Mesenchymal stem cell (in vitro differentiated cells and primary cell): ENCODE measurements around the gene ADRB1.

ENCODE experiments used
- DNase-seq: peaks from one replicate; pipeline ENCODE4 v3.0.0-alpha.2; 2013
- H2AFZ ChIP-seq: one replicate; pipeline ENCODE4 v1.6.1; 2013; ENCODE audit warnings: low read depth, mild to moderate bottlenecking, control low read depth, inconsistent platforms, low read length, moderate library complexity
- H2AK5ac ChIP-seq: 2 replicates; pipeline ENCODE4 v1.6.1; 2013; ENCODE audit warnings: low read length, moderate library complexity, mild to moderate bottlenecking, inconsistent platforms; ENCODE audit not compliant: severe bottlenecking
- H2BK120ac ChIP-seq: one replicate; pipeline ENCODE4 v1.6.1; 2013; ENCODE audit warnings: low read depth, mild to moderate bottlenecking, inconsistent platforms, low read length, moderate library complexity
- H2BK12ac ChIP-seq, 2 experiments: one replicate each; pipeline ENCODE4 v1.6.1; 2013; ENCODE audit warnings: inconsistent platforms in 2 of 2, low read length in 2 of 2, mild to moderate bottlenecking in 2 of 2, moderate library complexity in 2 of 2, control low read depth in 1 of 2
- H2BK15ac ChIP-seq: one replicate; pipeline ENCODE4 v1.6.1; 2013; ENCODE audit warnings: mild to moderate bottlenecking, low read depth, inconsistent platforms; ENCODE audit not compliant: poor library complexity, severe bottlenecking
- H2BK5ac ChIP-seq: 2 replicates; pipeline ENCODE4 v1.6.1; 2013; ENCODE audit warnings: low read depth, mild to moderate bottlenecking, low read length, control low read depth, inconsistent platforms; ENCODE audit not compliant: poor library complexity, severe bottlenecking
- H3K14ac ChIP-seq, 2 experiments: one replicate each; pipeline ENCODE4 v1.6.1; 2013; ENCODE audit warnings: inconsistent platforms in 2 of 2, low read length in 2 of 2, control low read depth in 1 of 2, mild to moderate bottlenecking in 1 of 2, moderate library complexity in 1 of 2
- H3K18ac ChIP-seq, 2 experiments: one replicate each; pipeline ENCODE4 v1.6.1; 2013; ENCODE audit warnings: inconsistent platforms in 2 of 2, low read length in 2 of 2, control low read depth in 1 of 2, low read depth in 1 of 2, mild to moderate bottlenecking in 1 of 2
- H3K23ac ChIP-seq, 2 experiments: one replicate each; pipeline ENCODE4 v1.6.1; 2013; ENCODE audit warnings: inconsistent platforms in 2 of 2, low read length in 2 of 2, mild to moderate bottlenecking in 2 of 2, moderate library complexity in 2 of 2, control low read depth in 1 of 2
- H3K27ac ChIP-seq: 2 replicates; pipeline ENCODE4 v1.5.1; 2013; ENCODE audit warnings: mild to moderate bottlenecking, moderate library complexity, low read length, control low read depth, inconsistent platforms; ENCODE audit not compliant: poor library complexity, severe bottlenecking
- H3K27me3 ChIP-seq, 2 experiments: 2 replicates each; pipeline versions ENCODE4 v1.6.1 to v1.7.0; 2013; ENCODE audit warnings: low read length in 2 of 2, mild to moderate bottlenecking in 2 of 2, moderate library complexity in 2 of 2, control low read depth in 1 of 2, inconsistent platforms in 1 of 2; ENCODE audit not compliant: control insufficient read depth in 1 of 2, insufficient read depth in 1 of 2
- H3K36me3 ChIP-seq, 2 experiments: 2 replicates each; pipeline versions ENCODE4 v1.6.1 to v1.7.0; 2013; ENCODE audit warnings: low read length in 2 of 2, control low read depth in 1 of 2, inconsistent platforms in 1 of 2, low read depth in 1 of 2, mild to moderate bottlenecking in 1 of 2; ENCODE audit not compliant: insufficient read depth in 2 of 2, control insufficient read depth in 1 of 2
- H3K4ac ChIP-seq, 2 experiments: one replicate each; pipeline ENCODE4 v1.6.1; 2013; ENCODE audit warnings: inconsistent platforms in 2 of 2, low read length in 2 of 2, mild to moderate bottlenecking in 2 of 2, moderate library complexity in 2 of 2, control low read depth in 1 of 2, low read depth in 1 of 2
- H3K4me1 ChIP-seq: 2 replicates; pipeline ENCODE4 v1.6.1; 2013; ENCODE audit warnings: low read depth, low read length, control low read depth; ENCODE audit not compliant: control insufficient read depth, insufficient read depth
- H3K4me2 ChIP-seq: 2 replicates; pipeline ENCODE4 v1.6.1; 2013; ENCODE audit warnings: low read length, mild to moderate bottlenecking, inconsistent platforms; ENCODE audit not compliant: poor library complexity, severe bottlenecking
- H3K4me3 ChIP-seq, 2 experiments: 2 replicates each; pipeline versions ENCODE4 v1.5.1 to v1.7.0; 2013; ENCODE audit warnings: low read length in 2 of 2, mild to moderate bottlenecking in 2 of 2, control low read depth in 1 of 2, low read depth in 1 of 2; ENCODE audit not compliant: insufficient read depth in 1 of 2
- H3K79me1 ChIP-seq: replicated peaks from 2 replicates; pipeline ENCODE4 v1.6.1; 2013; ENCODE audit warnings: mild to moderate bottlenecking, control low read depth, low read length, inconsistent platforms; ENCODE audit not compliant: poor library complexity, severe bottlenecking
- H3K9ac ChIP-seq: 2 replicates; pipeline ENCODE4 v1.7.0; 2013; ENCODE audit warnings: mild to moderate bottlenecking, low read length, moderate library complexity
- H3K9me3 ChIP-seq: 2 replicates; pipeline ENCODE4 v1.7.0; 2013; ENCODE audit warnings: mild to moderate bottlenecking, low read length; ENCODE audit not compliant: control insufficient read depth
- H4K8ac ChIP-seq: one replicate; pipeline ENCODE4 v1.6.1; 2013; ENCODE audit warnings: inconsistent platforms, mild to moderate bottlenecking, low read length, moderate library complexity
- H4K91ac ChIP-seq: one replicate; pipeline ENCODE4 v1.6.1; 2013; ENCODE audit warnings: mild to moderate bottlenecking, low read length, inconsistent platforms
- WGBS: methylation state at CpG from one replicate; pipeline ENCODE4 v1.1.7; 2013; ENCODE audit warnings: mixed read lengths; 5-methylcytosine and 5-hydroxymethylcytosine counted together

The ADRB1 gene

DNA sequence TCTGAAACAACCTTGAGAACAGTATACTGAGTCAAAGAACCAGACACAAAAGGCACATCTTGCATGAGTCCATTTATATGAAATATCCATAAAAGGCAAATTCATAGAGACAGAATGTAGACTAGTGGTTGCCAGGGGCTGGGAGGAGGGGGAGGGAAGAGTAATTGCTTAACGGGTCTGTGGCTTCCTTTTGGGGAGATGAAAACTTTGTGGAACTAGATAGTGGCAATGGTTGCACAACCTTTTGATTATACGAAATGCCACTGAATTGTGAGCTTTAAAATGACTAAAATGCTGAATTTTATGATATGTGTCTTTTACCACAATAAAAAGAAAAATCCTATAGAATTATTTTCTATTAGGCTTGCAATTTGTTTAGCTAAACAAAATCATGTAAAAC is 16.8 kb downstream of the ADRB1 start:
- H4K8ac ChIP-seq, result no peak overlapping the region

DNA sequence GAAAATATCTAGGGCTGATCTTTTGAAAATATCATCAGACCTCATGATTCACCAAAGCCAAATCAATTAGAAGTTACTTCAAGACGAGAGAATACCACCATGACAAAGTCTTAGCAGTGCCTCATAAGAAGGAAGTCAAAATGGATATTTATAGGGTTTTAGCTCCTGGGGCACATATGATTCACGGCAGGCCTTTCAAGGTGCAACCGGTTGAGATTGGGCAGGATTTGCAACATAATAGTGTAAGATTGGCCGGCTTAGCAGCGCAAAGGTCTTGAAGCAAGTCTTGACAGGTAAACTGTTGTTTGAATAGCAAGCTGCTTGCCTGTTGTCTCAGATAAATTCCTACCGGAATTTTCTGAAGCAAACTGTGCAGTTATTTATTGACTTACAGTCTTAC is 17.5 kb downstream of the ADRB1 start:
- H3K14ac ChIP-seq, result no peak overlapping the region

More for the DNA sequence above, 16.8 kb downstream of the ADRB1 start:
- no peak overlapping the region for H3K4ac ChIP-seq
- H4K91ac ChIP-seq, result no peak overlapping the region
- no peak overlapping the region for H2BK15ac ChIP-seq
- H2BK120ac ChIP-seq, result no peak overlapping the region
- no peak overlapping the region for H3K9ac ChIP-seq
- H3K4me3 ChIP-seq, result no peak overlapping the region
- H3K27me3 ChIP-seq, result peaks cover 0 to 12% of the 10 kb centered on the region in 2 experiments
- H3K9me3 ChIP-seq, result no peaks in the 10 kb centered on the region
- WGBS, result 100% methylated on average over 1 of the region's 2 CpGs
- DNase-seq, result no peak
- H2AFZ ChIP-seq, result no peak overlapping the region
- H3K27ac ChIP-seq, result no peak overlapping the region
- H2AK5ac ChIP-seq, result no peak overlapping the region
- no peak overlapping the region for H3K14ac ChIP-seq
- no peaks in the 10 kb centered on the region for H3K79me1 ChIP-seq
- H3K4me2 ChIP-seq, result no peak overlapping the region
- H3K18ac ChIP-seq, result no peak overlapping the region
- no peaks in the 10 kb centered on the region for H3K36me3 ChIP-seq
- no peak overlapping the region for H2BK5ac ChIP-seq
- H3K4me1 ChIP-seq, result no peaks in the 10 kb centered on the region
- H3K23ac ChIP-seq, result no peak overlapping the region
- no peak overlapping the region for H2BK12ac ChIP-seq

DNA sequence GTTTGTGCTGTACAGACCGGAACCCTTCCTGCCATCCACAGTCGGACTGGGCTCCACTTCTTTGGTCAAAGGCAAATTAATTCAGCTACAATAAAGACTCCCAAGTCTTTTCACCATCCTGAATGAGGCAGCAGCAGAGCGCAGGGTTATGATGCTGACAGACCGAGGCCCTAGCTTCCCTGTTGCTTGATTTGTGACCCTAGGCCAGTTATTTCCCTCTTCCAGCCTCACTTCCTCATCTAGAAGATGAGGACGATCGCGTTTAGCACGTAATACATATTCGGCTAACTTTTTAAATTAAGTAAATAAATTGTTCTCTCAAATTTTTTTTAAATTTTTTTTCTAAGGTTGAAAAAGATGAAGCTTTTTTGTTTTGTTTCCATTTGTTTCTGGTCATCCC is 18.1 kb downstream of the ADRB1 start:
- DNase-seq, result no peak
- no peak overlapping the region for H3K23ac ChIP-seq
- H2AFZ ChIP-seq, result no peak overlapping the region
- no peak overlapping the region for H3K18ac ChIP-seq
- H4K91ac ChIP-seq, result no peak overlapping the region
- no peak overlapping the region for H2BK120ac ChIP-seq
- H2BK5ac ChIP-seq, result no peak overlapping the region
- no peak overlapping the region for H4K8ac ChIP-seq
- peaks cover 0 to 11% of the 10 kb centered on the region in 2 experiments for H3K27me3 ChIP-seq
- H3K4ac ChIP-seq, result no peak overlapping the region
- WGBS, result 82% methylated on average over 4 of the region's 9 CpGs
- no peak overlapping the region for H3K4me3 ChIP-seq
- no peak overlapping the region for H3K14ac ChIP-seq
- H2BK15ac ChIP-seq, result no peak overlapping the region
- H3K9ac ChIP-seq, result no peak overlapping the region
- H3K36me3 ChIP-seq, result no peaks in the 10 kb centered on the region
- H3K4me1 ChIP-seq, result no peaks in the 10 kb centered on the region
- H2AK5ac ChIP-seq, result no peak overlapping the region
- no peaks in the 10 kb centered on the region for H3K79me1 ChIP-seq
- no peak overlapping the region for H3K4me2 ChIP-seq
- H3K27ac ChIP-seq, result no peak overlapping the region
- no peak overlapping the region for H2BK12ac ChIP-seq
- no peaks in the 10 kb centered on the region for H3K9me3 ChIP-seq

More for the DNA sequence above, 17.5 kb downstream of the ADRB1 start:
- Histone ChIP-seq H3K79me1 (no peaks in the 10 kb centered on the region), H3K27me3 (peaks cover 0 to 11% of the 10 kb centered on the region in 2 experiments), H3K4ac (no peak overlapping the region), H3K18ac (no peak overlapping the region), H4K91ac (no peak overlapping the region), H2AFZ (no peak overlapping the region), H2BK15ac (no peak overlapping the region), H3K4me3 (no peak overlapping the region), H2AK5ac (no peak overlapping the region), H3K36me3 (no peaks in the 10 kb centered on the region), H2BK120ac (no peak overlapping the region), H4K8ac (no peak overlapping the region), H3K23ac (no peak overlapping the region), H3K9ac (no peak overlapping the region), H3K27ac (no peak overlapping the region), H2BK5ac (no peak overlapping the region), H2BK12ac (no peak overlapping the region), H3K9me3 (no peaks in the 10 kb centered on the region), H3K4me1 (no peaks in the 10 kb centered on the region), H3K4me2 (no peak overlapping the region)
- DNase-seq, result no peak
- 73% methylated on average over 6 of the region's 6 CpGs for WGBS

DNA sequence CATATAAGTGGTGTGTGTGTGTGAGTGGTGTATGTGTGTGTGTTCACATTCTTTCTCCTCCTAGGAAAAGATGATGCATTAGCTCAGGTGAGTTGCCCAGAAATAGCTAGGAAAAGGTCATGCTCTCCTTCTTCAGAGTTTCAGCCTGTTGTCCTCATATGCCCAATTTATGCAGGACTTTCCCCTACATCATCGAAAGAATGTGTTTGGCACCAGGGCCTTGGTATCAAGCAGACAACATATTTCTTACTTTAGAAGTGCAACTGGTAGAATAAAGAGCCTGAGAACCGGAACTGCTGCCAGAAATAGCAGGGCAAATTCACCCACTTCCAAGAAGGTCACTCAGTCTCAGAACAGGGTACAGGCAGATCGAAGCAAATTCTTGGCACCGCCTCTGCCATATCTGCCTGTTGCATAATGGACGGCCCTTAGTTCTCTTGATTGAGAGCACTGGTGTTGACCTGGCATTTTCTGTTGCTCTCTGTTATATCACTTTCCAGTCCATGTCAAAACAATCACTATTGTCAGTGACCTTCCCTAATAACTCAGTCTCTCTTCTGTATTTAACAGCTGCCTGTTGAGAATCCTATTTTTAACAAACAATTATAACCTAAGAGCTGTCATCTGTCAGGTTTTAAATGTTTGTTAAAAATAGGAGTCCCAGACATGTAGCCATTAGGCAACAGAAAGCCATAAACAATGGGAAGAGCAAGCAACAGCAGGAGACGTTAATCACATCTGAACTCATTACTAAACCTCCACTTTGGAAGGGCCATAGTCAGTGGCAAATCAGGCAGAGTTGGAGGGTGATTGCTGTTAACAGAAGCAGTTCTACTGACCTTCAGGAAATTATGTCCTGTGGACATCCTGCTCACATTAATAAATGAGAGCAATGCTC is 20.7 kb downstream of the ADRB1 start:
- H2AFZ ChIP-seq, result no peak overlapping the region
- 87% methylated on average over 5 of the region's 6 CpGs for WGBS
- no peaks in the 10 kb centered on the region for H3K36me3 ChIP-seq
- H2BK120ac ChIP-seq, result no peak overlapping the region
- H3K18ac ChIP-seq, result no peak overlapping the region
- H3K9me3 ChIP-seq, result no peaks in the 10 kb centered on the region
- H4K8ac ChIP-seq, result no peak overlapping the region
- H4K91ac ChIP-seq, result no peak overlapping the region
- H3K4me1 ChIP-seq, result no peaks in the 10 kb centered on the region
- no peak overlapping the region for H3K4me3 ChIP-seq
- no peak overlapping the region for H3K14ac ChIP-seq
- no peaks in the 10 kb centered on the region for H3K79me1 ChIP-seq
- no peak overlapping the region for H2BK15ac ChIP-seq
- H3K4ac ChIP-seq, result no peak overlapping the region
- peak; percentile 7 for DNase-seq
- H3K23ac ChIP-seq, result no peak overlapping the region
- no peak overlapping the region for H3K27ac ChIP-seq
- no peak overlapping the region for H2BK12ac ChIP-seq
- no peak overlapping the region for H3K9ac ChIP-seq
- H2BK5ac ChIP-seq, result no peak overlapping the region
- no peak overlapping the region for H2AK5ac ChIP-seq
- no peak overlapping the region for H3K4me2 ChIP-seq
- peaks cover 0 to 11% of the 10 kb centered on the region in 2 experiments for H3K27me3 ChIP-seq
